Thoracic aorta (tissue), 2 donors: Measurements from ENCODE around the gene TIMP3. TPM values are rescaled to one million over a fixed set of nuclear protein-coding genes. Genes with fewer than 3 reads are reported as not detected.

Source experiments
- ATAC-seq: fragments of 150-250 bp; one replicate; pipeline ENCODE4 v1.8.0; 2017; ENCODE audit warnings: low read depth; ENCODE audit not compliant: insufficient number of reproducible peaks, low FRiP score
- DNase-seq: peaks from one replicate; pipeline ENCODE4 v3.0.0-alpha.2; 2020; ENCODE audit warnings: low spot score
- H3K27ac ChIP-seq, 2 donors: fragments of 200-600 bp; sonication (generic); 1 replicate in 1 of 2; 2 replicates in 1 of 2; pipeline ENCODE4 v1.5.1; 2016; ENCODE audit warnings: mild to moderate bottlenecking in 2 of 2, moderate library complexity in 2 of 2
- H3K27me3 ChIP-seq: fragments of 200-600 bp; sonication (generic); replicated peaks from 2 replicates; pipeline ENCODE4 v1.6.0; 2016; ENCODE audit warnings: mild to moderate bottlenecking; ENCODE audit not compliant: insufficient read depth
- H3K36me3 ChIP-seq: fragments of 200-600 bp; sonication (generic); one replicate; pipeline ENCODE4 v1.5.1; 2016
- H3K4me1 ChIP-seq, 2 donors: fragments of 200-600 bp; sonication (generic); 1 replicate in 1 of 2; 2 replicates in 1 of 2; pipeline versions ENCODE4 v1.5.1 to v1.6.0; 2016; ENCODE audit warnings: low read depth in 2 of 2, mild to moderate bottlenecking in 1 of 2; ENCODE audit not compliant: control insufficient read depth in 1 of 2
- H3K4me3 ChIP-seq: fragments of 200-600 bp; sonication (generic); 2 replicates; pipeline ENCODE4 v1.5.1; 2016; ENCODE audit warnings: mild to moderate bottlenecking
- H3K9me3 ChIP-seq: fragments of 200-600 bp; sonication (generic); 2 replicates; pipeline ENCODE4 v1.5.1; 2016
- total RNA-seq, 2 donors: library from RNA; depleted of rRNA; stranded (reverse); fragments of >200 nt; gene quantifications; one replicate each; pipeline versions ENCODE4 v1.1.0 to v1.2.3, GENCODE V29; 2016
- TF ChIP-seq, protein P1 (sequence below): fragments of 200-600 bp; sonication (generic); IDR thresholded peaks from one replicate; pipeline ENCODE4 v1.5.1; 2019; ENCODE audit warnings: antibody characterized with exemption

TIMP3 gene
- total RNA-seq, 2 donors from 2014 or later = 471 to 756 TPM

DNA sequence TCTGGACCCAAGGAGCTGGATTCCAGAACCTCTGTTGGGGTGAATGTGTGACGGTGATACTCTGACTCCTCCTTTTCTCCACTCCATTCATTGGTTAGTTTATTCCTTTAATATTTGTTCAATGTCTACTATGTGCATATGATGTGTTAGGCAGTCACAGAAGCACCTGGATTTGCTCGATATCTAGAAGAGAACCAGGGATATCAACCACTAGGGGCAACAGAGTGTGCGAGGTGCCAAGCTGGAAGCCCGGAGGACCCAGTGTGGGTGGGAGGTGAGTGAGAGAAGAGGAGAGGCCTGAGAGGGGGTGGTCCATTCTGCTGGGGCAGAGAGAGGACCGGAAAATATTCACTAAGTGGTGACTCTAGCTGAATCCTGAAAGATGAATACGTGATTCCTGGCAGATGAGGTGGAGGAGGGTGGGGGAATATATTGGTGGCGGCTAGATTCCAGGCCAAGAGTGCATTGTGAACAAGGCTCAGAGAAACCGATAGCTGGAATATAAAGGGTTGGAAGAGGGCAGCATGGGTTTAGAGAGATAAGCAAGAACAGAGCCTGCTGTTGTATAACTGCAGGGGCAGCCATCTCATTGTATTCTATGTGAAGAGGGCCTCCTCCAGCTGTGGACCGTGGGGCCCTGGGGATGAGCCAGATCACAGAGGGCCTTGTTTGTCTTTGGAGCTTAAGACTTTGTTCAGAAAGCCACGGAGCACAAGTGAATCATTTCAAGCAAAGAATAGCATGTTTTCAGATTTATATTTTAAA lies 6.9 kb upstream of the TIMP3 start:
- DNase-seq = no peak
- Histone ChIP-seq H3K36me3 (no peaks in the 10 kb centered on the region), H3K9me3 (no peaks in the 10 kb centered on the region), H3K27ac (no peak overlapping the region), H3K4me1 (peaks cover 0 to 1% of the 10 kb centered on the region in 2 donors), H3K4me3 (no peak overlapping the region), H3K27me3 (no peaks in the 10 kb centered on the region)
- no peak for ATAC-seq
- TF ChIP-seq, protein P1, sequence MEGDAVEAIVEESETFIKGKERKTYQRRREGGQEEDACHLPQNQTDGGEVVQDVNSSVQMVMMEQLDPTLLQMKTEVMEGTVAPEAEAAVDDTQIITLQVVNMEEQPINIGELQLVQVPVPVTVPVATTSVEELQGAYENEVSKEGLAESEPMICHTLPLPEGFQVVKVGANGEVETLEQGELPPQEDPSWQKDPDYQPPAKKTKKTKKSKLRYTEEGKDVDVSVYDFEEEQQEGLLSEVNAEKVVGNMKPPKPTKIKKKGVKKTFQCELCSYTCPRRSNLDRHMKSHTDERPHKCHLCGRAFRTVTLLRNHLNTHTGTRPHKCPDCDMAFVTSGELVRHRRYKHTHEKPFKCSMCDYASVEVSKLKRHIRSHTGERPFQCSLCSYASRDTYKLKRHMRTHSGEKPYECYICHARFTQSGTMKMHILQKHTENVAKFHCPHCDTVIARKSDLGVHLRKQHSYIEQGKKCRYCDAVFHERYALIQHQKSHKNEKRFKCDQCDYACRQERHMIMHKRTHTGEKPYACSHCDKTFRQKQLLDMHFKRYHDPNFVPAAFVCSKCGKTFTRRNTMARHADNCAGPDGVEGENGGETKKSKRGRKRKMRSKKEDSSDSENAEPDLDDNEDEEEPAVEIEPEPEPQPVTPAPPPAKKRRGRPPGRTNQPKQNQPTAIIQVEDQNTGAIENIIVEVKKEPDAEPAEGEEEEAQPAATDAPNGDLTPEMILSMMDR = no peak

DNA sequence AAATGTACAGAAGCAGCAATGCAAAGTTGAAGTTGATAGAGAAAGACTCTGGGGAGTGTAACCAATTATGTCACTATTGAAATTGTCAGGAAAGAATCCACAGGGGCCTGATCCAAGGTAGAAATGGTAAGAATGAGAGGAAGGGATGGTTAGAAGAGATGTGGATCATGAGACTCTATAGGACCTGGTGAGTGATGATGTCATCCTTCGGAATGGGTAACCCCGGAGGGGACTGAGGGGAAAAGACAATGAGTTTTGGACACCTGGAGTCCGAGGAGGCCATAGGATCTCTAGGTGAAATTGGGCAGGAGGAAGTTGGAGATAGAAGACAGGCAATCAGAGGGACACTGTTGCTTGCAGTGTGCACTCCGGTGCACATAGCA lies 6.3 kb upstream of the TIMP3 start:
- no peak overlapping the region for H3K27ac ChIP-seq
- H3K4me3 ChIP-seq = no peak overlapping the region
- TF ChIP-seq, protein P1 = no peak
- no peaks in the 10 kb centered on the region for H3K27me3 ChIP-seq
- H3K36me3 ChIP-seq = no peaks in the 10 kb centered on the region
- no peaks in the 10 kb centered on the region for H3K4me1 ChIP-seq
- no peaks in the 10 kb centered on the region for H3K9me3 ChIP-seq
- DNase-seq = no peak
- ATAC-seq = no peak

DNA sequence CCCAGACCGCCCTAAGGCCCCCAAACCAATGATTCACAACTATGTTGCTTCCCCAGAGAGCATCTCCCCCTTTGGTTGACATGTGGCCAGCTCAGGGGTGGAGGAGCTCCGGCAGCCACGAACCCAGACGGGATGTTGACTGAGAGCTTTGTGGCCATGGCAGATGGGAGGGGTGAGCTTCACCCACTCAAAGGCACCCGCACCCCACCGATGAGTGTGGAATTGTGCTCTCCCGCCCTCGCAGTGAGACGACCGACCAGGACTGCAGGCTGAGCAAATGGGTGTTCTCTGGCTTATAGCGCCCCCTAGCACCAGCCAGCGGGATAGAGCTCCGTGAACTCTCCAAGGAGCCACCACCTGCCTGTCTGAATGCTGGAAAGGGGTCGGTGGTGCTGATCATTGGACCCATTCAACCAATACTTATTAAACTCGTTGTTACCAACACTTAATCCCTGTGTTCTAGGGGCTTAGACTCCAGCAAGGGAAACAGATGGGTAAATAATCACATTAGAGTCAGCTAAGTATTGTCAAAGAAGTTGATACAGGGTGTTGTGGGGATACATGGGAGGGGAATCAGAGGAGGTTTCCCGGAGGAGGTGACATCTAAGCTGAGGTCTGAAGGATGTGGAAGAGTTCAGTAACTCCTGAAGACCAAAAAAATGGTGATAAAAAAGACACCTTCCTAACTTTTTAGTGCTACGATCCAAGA lies 4.5 kb upstream of the TIMP3 start:
- Histone ChIP-seq H3K4me1 (peaks cover 0 to 5% of the 10 kb centered on the region in 2 donors), H3K9me3 (no peaks in the 10 kb centered on the region), H3K27me3 (no peaks in the 10 kb centered on the region), H3K27ac (no peak overlapping the region), H3K36me3 (no peaks in the 10 kb centered on the region), H3K4me3 (no peak overlapping the region)
- no peak for ATAC-seq
- DNase-seq = peak; percentile 51
- TF ChIP-seq, protein P1 = peak; percentile 90

DNA sequence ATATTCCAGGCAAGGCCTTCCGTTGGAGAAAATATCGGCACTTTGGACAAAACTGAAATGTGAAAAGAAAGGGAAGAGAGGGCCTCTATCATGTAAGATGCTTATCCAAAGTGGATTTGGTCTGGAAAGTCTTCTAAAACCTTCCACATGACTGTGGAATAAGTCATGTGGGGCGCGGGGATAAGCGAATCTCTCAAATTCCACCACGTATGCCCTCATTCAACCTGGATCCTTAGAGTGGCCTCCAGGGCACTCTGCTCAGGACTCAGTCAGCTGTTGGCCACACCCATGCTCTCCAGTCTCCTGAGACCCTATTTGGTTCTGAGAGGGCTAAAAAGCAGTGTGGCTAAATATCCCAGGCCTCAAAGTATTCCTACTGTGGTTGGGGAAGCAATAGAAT lies 2.0 kb upstream of the TIMP3 start:
- DNase-seq (no peak), ATAC-seq (no peak)
- Histone ChIP-seq H3K27ac (no peak overlapping the region), H3K27me3 (no peaks in the 10 kb centered on the region), H3K4me3 (no peak overlapping the region), H3K9me3 (no peaks in the 10 kb centered on the region), H3K36me3 (no peaks in the 10 kb centered on the region), H3K4me1 (peaks cover 0 to 16% of the 10 kb centered on the region in 2 donors)
- TF ChIP-seq, protein P1 = no peak

DNA sequence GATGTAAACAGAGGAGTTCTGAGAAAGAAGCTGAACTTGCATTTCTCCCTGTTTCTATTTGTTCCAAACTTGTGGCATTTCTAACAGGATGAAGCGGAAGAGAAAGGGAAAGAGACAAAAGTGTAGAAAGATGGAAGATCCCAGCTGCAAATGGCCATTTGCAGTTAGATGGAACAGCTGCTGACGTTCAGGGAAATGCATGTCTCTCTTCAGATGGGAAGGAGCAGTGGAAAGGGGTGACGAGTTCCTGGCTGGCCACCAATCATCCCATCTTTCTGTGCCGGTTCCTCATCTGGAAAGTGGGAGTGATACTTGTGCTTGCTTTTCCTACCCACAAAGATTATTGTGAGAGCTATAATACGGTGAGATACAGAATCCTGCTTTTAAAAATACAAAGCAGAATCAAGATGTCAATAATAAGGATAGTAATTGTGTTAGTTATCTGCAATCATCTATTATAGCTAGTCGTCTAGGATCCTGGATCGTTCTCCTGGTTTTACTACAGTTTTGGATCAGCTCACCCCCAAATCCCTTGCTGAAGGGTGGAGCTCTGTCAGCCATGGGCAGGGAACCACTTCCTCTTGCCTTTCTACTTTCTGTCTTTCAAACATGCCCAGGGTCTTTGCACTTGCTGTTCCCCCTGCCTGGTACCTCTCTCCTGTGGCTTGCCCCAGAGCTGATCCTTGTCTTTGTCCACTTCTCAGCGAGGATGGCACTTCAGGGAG lies 1.2 kb upstream of the TIMP3 start:
- TF ChIP-seq, protein P1 = no peak

More for the DNA sequence above, 1.2 kb upstream of the TIMP3 start:
- H3K4me3 ChIP-seq = no peak overlapping the region
- H3K4me1 ChIP-seq = peaks cover 0 to 25% of the 10 kb centered on the region in 2 donors
- no peaks in the 10 kb centered on the region for H3K36me3 ChIP-seq
- H3K9me3 ChIP-seq = no peaks in the 10 kb centered on the region
- DNase-seq (no peak), ATAC-seq (no peak)
- no peaks in the 10 kb centered on the region for H3K27me3 ChIP-seq
- H3K27ac ChIP-seq = peak overlapping the region; percentile 74 to 81
